ENCODE results near the gene SELENOW.
"Not testable (repeated sequence)": the region's sequence is repeated elsewhere in the genome, so short reads cannot be mapped to it uniquely, and the experiment has no call there.

The SELENOW gene

GRCh38 chr19:47778049-47778953 lies at the start of gene SELENOW:
TSS of gene SELENOW (plus strand) at chr19:47778703. CDS start at chr19:47778786, 83 bp downstream.
- DNase-seq: peak; percentile 21 to 56

- peak in 1 of 2 experiments; percentile 37 for DNase-seq
These were observed 49.1 kb upstream of the SELENOW start for GRCh38 chr19:47729468-47729798.

GRCh38 chr19:47729799-47730520 lies 48.5 kb upstream of the SELENOW start:
- no peak for DNase-seq

- no peak for DNase-seq
These were observed 48.0 kb upstream of the SELENOW start for GRCh38 chr19:47730521-47730889.

GRCh38 chr19:47730910-47731309 lies 47.6 kb upstream of the SELENOW start:
- DNase-seq: no peak

- no peak for DNase-seq
These were observed 43.4 kb upstream of the SELENOW start for GRCh38 chr19:47735131-47735530.

- no peak for DNase-seq
These were observed 37.5 kb upstream of the SELENOW start for GRCh38 chr19:47740866-47741519.

- DNase-seq: no peak
These were observed 36.9 kb upstream of the SELENOW start for GRCh38 chr19:47741544-47742140.

- DNase-seq: no peak
These were observed 35.9 kb upstream of the SELENOW start for GRCh38 chr19:47742634-47743033.

GRCh38 chr19:47745010-47745901 lies 33.2 kb upstream of the SELENOW start, which contains the start of gene NOP53:
TSS of gene NOP53 (plus strand) at chr19:47745546. CDS start at chr19:47745560, 14 bp downstream.
- DNase-seq: peak; percentile 54 to 87

- not testable (repeated sequence) for DNase-seq
These were observed 32.4 kb upstream of the SELENOW start for GRCh38 chr19:47746129-47746528.

- no peak for DNase-seq
These were observed 29.2 kb upstream of the SELENOW start for GRCh38 chr19:47749326-47749725.

GRCh38 chr19:47750752-47751151 lies 27.8 kb upstream of the SELENOW start:
- no peak for DNase-seq

GRCh38 chr19:47752440-47753211 lies 25.9 kb upstream of the SELENOW start:
- DNase-seq: no peak

- no peak for DNase-seq
These were observed 24.1 kb upstream of the SELENOW start for GRCh38 chr19:47754206-47755064.

- DNase-seq: no peak
These were observed 23.3 kb upstream of the SELENOW start for GRCh38 chr19:47755065-47755761.

- no peak for DNase-seq
These were observed 22.5 kb upstream of the SELENOW start for GRCh38 chr19:47755762-47756626.

- DNase-seq: no peak
These were observed 21.9 kb upstream of the SELENOW start for GRCh38 chr19:47756627-47756929.
